NCI-H2171 treated with DMSO at 0.1 percent for 48 hours (cell line): ENCODE data around the gene KCND3.

Source experiments
- DNase-seq: peaks from one replicate; lab custom pipeline; 2025; lab: John Stamatoyannopoulos, UW

KCND3 gene

DNA sequence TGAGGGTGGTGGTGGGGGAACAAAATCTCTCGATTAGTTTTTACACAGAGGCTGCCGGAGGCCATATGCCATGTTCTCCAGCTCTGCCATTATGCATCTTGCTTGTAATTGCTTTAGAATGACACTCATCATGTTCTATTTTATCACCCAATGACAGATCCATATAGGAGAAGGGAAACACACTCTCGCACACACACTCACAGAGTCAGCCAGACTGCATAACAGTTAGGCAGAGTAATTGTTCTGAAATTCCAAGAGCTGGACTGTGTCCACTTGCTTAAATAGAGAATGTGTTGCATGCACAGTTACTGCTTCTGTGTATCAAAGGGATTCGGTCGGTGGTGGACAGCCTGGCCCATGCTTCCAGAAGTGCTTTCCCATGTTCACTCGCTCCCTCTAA, 30.6 kb downstream of the KCND3 start:
- no peak for DNase-seq

DNA sequence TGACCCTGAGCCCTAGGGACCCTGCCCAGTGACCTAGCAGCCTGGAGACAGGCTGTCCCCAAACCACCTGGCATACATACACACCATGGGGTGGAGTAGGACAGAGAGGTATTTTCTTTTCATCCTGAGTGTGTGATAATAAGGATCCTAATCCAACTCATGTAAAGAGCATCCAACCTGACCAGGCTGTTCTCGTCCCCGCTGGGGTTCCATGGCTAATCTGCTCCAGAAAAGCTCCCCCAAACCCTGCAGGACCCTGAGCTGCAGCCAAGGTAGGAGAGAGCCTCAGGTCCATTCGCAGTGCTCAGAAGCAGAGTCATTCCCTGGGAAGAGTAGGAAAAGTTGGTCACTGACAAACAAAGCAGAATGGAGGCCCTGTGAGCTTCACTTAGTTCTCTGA, 31.4 kb downstream of the KCND3 start:
- no peak for DNase-seq

- DNase-seq, result no peak
Measured at GRCh38 chr1:111956155-111956771, 33.2 kb downstream of the KCND3 start.

DNA sequence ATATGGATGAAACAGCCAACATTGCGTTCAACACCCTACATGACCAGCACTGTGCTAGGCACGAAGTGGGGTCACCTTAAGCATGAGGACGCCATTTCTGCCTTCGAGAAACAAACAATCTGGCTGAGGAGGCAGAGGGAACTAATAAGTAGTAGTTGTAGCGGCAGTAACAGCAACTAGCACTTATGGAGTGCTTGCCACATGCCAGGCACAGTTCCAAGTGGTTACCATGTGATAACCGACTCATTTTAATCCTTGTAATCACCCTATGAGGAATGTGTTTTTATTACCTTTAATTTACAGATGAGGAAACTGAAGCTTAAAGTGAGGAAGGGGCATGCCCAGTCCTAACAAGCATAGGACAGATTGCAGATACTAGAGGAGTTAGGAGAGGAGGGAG, 33.7 kb downstream of the KCND3 start:
- DNase-seq, result peak; percentile 61

DNA sequence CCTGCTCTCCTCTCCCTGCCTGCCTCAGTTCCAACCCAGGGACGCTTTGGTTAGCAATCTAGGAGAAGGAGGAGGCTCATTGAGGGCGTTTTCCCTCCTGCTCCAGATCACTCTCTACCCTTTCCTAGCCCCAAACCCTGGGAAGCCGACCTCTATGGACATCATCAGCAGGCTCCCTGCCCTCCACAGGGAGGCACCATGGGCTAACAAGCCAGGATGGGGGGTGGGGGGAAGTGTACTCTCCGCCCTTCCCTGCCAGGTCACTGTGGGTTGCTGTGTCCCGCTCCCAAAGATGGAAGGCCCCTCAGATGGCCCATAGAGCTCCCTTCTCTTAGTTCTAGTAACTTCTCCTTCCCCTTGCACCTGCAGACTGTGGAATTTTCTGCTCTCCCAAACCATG, 35.7 kb downstream of the KCND3 start:
- DNase-seq, result no peak

- no peak for DNase-seq
Measured at GRCh38 chr1:111952125-111952657, 37.3 kb downstream of the KCND3 start.

GRCh38 chr1:111948209-111949171, 41.0 kb downstream of the KCND3 start:
- DNase-seq, result peak; percentile 91

- peak; percentile 44 for DNase-seq
Measured at GRCh38 chr1:111943846-111944749, 45.4 kb downstream of the KCND3 start.

DNA sequence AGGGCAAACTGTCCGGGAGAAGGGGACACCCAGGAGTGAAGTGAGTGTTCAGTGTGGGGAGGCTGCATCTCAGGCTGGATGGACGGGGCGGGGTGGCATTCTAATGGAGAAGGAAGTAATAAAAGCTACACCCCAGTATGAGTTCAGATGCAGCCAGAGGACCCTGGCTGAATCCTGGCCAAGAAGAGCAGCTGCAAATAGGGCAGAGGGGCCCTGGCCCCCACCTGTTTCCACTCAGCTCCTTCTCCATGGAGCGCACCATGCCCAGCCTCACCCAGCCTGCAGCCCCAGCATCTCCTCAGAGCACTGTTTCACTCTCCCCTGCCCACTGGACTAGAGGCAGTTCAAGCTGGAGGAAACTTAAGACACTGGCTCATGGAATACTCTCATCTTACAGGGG, 46.4 kb downstream of the KCND3 start:
- DNase-seq, result no peak

- DNase-seq, result no peak
Measured at GRCh38 chr1:111938536-111938935, 50.9 kb downstream of the KCND3 start.

DNA sequence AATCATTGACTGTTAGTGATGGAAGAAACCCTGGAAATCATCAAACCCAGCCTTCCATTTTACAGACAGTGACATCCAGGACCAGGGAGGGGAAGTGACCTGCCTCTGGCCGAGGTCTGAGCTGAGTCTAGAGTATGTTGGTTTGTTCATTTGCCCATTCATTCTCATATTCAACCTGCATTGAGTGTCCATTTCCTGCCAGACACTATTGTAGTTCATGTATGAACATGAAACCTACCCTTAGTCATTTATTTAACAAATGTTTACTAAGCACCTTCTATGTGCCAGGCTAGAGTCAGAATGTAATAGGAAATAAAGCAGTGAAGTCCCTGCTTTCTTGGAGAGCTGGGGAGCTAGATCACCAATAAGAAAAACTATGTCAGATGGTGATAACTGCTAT, 51.3 kb downstream of the KCND3 start:
- no peak for DNase-seq

DNA sequence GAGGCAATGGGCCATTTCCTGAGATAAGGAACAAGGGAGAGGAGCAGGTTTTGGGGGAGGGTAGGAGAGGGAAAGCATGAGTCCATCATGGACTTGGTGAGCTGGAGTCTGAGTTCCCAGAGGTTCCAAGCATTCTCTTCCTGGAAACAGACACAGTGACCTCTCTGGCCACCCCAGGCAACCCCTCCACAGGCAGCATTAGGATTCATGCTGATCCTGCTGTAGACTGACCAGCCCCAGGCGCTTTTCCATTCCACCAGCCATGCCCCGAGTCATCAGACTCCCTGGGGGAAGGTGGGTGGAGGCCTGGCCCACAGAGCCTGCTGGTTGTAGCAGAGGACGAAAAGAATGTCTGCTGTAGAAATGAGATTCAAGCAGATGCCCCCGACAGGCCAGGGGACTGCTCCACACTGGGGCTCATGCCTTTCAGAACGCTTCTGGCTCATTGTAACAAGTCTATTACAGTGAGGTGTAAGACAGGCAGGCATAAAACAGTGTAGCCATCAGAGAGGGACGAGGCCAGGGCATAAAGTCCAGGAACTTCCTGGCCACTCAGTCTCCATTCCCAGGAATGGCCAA, 52.2 kb downstream of the KCND3 start:
- DNase-seq, result no peak

DNA sequence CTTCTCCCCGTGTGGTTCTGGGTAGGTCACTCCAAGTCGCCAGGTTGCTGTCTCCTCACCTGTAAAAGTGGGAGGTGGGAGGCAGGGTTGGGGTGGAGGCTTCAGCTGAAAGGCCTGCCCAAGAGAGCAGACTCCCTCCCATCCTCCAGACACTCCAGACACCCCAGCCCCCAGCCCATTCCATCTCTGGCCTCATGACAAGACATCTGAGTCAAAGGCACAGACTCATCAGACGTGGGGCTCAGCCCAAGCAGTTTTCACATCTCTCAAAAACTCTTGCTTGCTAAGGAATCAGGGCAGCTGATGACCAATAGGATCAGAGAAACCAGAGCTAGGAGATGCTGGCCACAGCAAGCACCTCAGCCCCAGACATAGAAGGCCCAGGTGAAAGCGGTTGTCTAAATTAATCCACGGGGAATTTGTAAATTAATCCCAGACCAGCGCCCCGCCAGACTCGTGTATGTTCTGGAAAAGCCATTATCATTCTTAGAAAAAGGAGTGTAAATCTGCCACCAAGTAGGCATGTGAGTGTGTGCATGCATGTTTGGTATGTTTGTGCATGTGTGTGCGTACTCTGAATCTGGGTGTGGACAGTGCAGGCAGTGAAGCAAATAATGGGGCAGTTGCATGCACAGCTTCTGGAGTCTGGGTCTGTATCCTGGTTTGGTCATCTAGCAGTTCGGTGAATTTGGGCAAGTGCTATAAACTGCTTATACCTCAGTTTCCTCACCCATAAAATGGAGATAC, 55.2 kb downstream of the KCND3 start:
- DNase-seq, result no peak

DNA sequence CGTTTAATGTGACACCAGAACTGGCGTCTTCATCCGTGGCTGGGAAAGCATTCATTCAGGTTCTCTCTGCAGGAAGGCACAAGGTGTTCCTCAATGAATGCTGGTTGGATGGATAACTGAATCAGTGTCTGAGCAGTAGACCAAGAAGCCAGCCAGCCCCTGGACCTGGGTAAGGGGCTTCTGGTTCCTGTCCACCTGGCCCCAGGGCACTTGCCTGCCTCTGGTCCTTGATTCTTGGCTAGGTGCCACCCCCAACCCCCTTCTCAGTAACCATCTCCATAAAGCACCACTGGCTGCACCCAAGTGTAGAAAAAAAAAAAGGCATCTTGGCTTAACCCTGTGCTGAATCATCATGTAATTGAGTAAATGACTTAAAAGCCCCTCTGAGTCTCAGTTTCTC, 59.1 kb downstream of the KCND3 start:
- no peak for DNase-seq

DNA sequence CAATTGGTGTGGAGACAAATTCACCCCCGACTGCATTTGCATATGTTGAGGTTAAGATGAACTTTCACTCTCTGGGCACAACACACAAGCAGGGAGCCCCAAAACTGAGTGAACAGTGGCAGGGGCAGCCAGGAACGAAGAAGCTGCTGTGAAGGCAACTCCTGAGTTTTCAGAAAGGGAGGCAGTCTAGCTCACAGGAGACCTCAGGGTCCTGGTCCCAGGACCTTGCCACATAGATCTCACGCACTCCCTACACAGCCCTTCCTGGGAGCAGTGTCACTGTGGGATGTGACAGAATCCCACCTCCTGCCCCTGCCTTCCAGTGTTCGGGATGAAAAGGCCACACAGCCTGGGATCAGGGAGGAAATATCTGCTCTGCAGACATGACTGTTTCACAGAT, 60.9 kb downstream of the KCND3 start:
- DNase-seq, result no peak

GRCh38 chr1:111927652-111928051, 61.8 kb downstream of the KCND3 start:
- DNase-seq, result no peak

DNA sequence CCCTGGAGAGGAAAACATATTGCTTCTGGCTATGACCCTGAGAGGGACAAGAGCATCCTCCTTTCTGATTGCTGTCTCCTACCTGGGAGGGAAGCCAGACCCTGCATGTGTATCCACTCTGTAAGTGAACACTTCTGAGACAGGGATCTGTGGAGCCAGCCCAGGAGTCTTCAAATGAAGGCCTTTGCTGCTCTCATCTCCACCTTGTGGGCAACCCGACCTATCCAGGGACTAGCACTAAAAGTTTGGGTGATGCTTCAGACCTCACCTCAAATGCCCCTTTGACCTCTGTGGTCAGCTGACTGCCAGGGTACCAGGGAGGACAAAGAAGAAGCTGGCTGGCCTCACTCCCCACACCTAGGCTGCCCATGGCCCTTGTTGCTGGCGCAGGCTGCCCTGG, 64.7 kb downstream of the KCND3 start:
- no peak for DNase-seq

DNA sequence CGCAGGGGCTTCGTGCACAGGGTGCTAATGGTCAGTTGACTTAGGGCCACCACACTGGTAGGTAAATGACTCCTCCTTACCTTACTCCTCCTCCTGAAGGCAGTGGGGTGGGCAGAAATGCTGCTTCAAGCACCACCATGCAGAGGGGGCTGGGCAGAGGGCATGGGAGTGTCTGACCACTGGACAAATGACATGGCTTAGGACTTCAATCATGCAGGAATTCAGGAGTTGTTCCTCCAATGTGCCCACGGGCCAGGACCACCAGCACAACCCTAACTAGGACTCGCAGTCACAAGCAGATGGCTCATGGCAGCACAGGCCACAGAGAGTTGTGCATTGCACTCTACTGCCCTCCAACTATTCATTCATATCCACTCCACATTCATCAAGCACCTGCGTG, 65.7 kb downstream of the KCND3 start:
- DNase-seq, result no peak

DNA sequence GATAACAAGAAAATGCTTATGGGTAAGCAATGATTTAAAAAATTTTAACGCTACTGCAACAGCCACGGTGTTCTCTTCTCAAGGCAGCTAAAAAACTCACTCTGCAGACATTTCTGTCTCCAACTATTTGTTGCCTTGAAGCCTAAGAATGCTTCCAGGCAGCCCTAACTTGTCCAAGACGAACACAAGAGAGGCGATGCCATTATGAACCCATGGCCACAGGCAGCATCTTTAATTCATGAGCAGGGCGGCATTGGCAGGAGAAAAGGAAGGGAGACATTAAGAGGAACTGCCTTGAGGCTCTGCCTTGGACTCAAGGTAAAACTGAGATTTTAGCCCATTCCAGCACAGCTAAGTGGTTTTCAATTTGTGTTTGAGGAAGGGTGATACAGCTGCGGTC, 67.5 kb downstream of the KCND3 start:
- DNase-seq, result no peak

- DNase-seq, result peak; percentile 82
Measured at GRCh38 chr1:111920221-111921024, 69.0 kb downstream of the KCND3 start.
